Posterior cingulate gyrus (tissue), 11 donors: ENCODE results near the gene GALNT12.
A peak's percentile ranks its signal among the peaks of the same experiment; 100 is the strongest.

Experiments used
- DNase-seq, 10 donors: peaks; one replicate each; pipeline versions ENCODE4 v3.0.0 to v3.0.0-alpha.2; 2020 to 2021; ENCODE audit warnings: mixed read lengths in 3 of 10
- intact Hi-C: fragments of 100-400 bp; cut with DNase I; formaldehyde crosslinking; loops from one replicate; pipeline ENCODE4 v1.15.1; 2023

Gene GALNT12

GRCh38 chr9:98798254-98798653 is 9.2 kb upstream of the GALNT12 start:
- intact Hi-C loops = no loop called here
- no peak for DNase-seq

- DNase-seq = no peak
- intact Hi-C loops = no loop called here
Observed at GRCh38 chr9:98801561-98801960, 5.9 kb upstream of the GALNT12 start.

DNA sequence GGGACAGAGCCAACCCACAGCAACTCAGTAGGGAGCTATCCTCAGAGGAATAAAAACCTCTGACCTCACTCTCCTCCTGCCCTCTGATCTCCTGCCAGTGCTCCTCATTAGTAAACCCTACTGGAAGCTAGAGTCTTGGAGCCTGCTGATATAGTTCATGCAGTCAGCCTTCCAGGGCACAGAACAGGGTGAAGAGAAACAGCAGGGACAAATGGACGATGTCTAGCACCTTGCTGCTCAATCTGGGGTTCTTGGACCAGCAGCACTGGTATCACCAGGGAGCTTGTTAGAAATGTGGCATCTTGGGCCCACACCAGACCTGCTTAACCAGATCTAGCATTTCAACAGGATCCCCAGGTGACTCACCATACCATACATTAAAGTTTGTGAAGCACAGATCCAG is 5.5 kb upstream of the GALNT12 start:
- DNase-seq = peak in 1 of 10 donors; percentile 31

GRCh38 chr9:98804083-98804482 is 3.4 kb upstream of the GALNT12 start:
- intact Hi-C loops = no loop called here
- no peak for DNase-seq

More for the DNA sequence above, 5.5 kb upstream of the GALNT12 start:
- intact Hi-C loops = no loop called here

DNA sequence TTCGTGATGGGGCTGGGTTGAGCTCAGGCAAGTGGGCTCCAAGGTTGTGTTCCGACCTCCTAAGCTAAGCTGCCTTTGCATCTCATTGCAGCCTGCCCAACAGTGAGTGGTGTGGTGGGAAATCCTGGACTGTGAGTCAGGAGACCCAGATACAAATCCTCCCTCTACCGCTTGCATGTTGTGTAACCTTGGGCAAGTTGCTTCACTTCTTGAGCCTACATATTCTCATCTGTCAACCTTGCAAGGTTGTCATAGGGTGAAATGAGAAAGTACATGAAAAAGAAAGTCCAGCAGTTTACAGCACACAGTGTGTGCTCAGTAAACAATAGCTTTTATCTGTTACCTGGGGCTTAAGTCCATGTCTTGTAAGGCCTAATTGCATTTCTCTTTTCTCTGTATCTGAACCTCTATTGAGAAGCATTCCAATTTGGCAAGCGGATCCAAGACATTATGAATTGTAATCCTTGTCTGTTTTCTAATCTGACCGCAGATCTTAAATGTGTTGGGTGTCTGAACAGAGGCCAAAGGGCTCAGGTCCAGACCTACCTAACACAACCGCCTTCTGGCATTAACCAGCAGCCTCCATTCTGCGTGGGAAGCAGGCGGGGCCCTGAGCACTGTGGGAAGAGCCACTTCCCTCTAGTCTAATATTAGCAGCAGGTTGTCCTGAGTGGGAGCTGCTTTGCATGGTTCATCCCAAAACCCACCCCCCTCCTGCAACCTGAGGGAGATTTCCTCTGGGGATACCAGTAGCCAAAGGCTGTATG is 1.8 kb upstream of the GALNT12 start:
- intact Hi-C loops = loop anchor here (5.0 kb wide), 1 partner anchor 197 kb away; no protein-coding TSS in a partner anchor
- peak in 1 of 10 donors; percentile 52 for DNase-seq

GRCh38 chr9:98806394-98807035 is 955 bp upstream of the GALNT12 start:
- intact Hi-C loops = loop anchor here (5.0 kb wide), 1 partner anchor 196 kb away; no protein-coding TSS in a partner anchor
- DNase-seq = peak in 1 of 10 donors; percentile 68

- intact Hi-C loops = loop anchor here (5.0 kb wide), 1 partner anchor 194 kb away; no protein-coding TSS in a partner anchor
- DNase-seq = peak in 3 of 10 donors; percentile 29 to 91 (median 31)
Observed at GRCh38 chr9:98807814-98808195, 335 bp downstream of the GALNT12 start.

- no peak for DNase-seq
- intact Hi-C loops = loop anchor here (5.0 kb wide), 1 partner anchor 194 kb away; no protein-coding TSS in a partner anchor
Observed at GRCh38 chr9:98808411-98808815, 943 bp downstream of the GALNT12 start.

- no peak for DNase-seq
Observed at GRCh38 chr9:98808875-98809274, 1.4 kb downstream of the GALNT12 start.

GRCh38 chr9:98809311-98810101 is 2.0 kb downstream of the GALNT12 start:
- intact Hi-C loops = loop anchor here (5.0 kb wide), 1 partner anchor 193 kb away; no protein-coding TSS in a partner anchor
- no peak for DNase-seq

More at GRCh38 chr9:98808875-98809274, 1.4 kb downstream of the GALNT12 start:
- intact Hi-C loops = loop anchor here (5.0 kb wide), 1 partner anchor 193 kb away; no protein-coding TSS in a partner anchor

- intact Hi-C loops = no loop called here
Observed at GRCh38 chr9:98810102-98810842, 2.8 kb downstream of the GALNT12 start.

GRCh38 chr9:98811051-98811650 is 3.7 kb downstream of the GALNT12 start:
- intact Hi-C loops = no loop called here
- DNase-seq = no peak

More at GRCh38 chr9:98810102-98810842, 2.8 kb downstream of the GALNT12 start:
- DNase-seq = no peak

- intact Hi-C loops = no loop called here
Observed at GRCh38 chr9:98815391-98815951, 8.0 kb downstream of the GALNT12 start.

GRCh38 chr9:98818764-98819163 is 11.3 kb downstream of the GALNT12 start:
- no peak for DNase-seq
- intact Hi-C loops = no loop called here

More at GRCh38 chr9:98815391-98815951, 8.0 kb downstream of the GALNT12 start:
- no peak for DNase-seq

GRCh38 chr9:98819231-98819630 is 11.8 kb downstream of the GALNT12 start:
- intact Hi-C loops = no loop called here
- DNase-seq = no peak

DNA sequence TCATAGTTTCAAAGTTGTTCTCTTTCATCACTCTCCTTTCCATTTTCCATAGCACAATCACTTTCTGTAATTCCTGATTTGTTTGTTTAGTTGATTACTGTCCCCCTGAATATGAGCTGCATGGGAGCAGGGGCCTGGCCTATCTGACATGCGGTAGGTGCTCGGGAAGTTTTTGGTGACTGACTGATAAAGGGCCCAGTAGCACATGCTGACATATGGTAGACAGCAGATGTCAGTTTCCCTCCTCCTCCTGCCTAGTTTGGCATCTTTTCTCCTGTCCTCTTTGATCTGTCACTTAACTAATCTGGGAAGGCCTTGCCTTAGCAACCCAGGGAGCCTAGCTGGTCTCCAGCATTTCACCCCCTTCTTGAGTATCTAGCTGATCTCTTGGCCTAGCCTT is 14.4 kb downstream of the GALNT12 start:
- no peak for DNase-seq
- intact Hi-C loops = no loop called here

DNA sequence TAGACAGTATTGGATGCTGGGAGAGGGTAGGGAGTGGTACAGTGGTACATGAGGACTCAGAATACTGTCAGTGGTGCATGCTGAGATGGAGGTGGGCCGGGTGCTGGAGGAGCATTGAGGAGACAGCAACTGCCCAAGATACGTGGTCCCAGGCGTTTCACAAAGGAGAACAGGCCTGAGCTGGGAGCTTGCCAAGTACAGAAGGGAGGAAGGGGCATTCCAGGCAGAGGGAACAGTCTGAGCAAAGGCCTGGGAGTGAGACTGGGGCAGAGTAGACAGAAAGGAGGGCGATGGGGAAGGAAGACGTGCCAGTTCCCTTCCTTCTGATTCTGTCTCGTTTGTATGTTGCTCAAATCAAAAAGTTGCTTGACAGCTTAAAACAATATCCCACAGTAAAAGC is 15.2 kb downstream of the GALNT12 start:
- intact Hi-C loops = no loop called here
- DNase-seq = no peak

DNA sequence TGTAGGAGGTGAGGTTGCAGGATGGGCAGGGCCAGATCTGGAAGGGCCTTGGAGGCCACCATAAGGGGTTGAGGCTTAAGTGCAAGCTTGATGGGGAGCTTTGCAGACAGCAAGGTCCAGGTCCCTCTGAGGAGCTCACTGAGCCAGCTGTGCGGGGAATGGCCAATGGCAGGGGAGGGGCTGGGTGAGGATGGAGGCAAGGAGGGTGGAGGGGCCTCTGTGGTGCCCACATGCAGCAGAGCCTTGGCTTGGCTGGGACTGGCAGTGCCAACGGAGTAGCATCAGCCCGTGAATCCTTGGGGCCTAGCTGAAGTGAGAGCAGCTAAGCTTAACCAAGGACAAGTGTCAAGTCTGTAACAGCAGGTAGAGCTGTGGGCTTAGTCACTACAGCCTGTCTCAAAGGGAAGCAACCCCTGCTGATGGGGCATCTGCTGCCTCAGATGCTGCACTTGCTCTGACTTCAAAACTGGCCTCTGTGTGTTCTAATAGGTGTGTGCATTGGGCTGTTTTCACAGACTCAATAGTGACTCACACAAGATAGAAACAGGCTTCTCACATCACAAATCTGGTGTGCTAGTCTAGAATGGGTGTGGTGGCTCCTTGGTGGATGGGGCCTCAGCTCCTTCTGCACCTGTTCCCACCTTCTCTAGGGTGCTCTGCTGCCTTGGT is 16.3 kb downstream of the GALNT12 start:
- no peak for DNase-seq

DNA sequence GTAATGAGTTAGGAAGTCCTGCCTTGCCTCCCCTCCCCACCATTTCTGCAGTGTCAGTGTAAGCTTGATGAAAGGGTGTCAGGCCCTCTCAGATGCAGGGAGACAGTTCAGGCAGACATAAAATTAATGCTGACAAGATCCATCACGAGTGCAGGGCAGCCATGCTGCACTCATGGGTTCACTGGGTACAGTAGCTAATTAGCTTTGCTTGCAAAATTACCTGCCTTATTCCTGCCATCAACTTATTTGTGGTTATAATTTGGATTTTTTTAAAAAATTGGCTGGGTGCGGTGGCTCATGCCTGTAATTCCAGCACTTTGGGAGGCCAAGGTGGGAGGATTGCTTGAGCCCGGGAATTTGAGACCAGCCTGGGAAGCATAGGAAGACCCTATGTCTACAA is 17.9 kb downstream of the GALNT12 start:
- DNase-seq = no peak
- intact Hi-C loops = no loop called here

More for the DNA sequence above, 16.3 kb downstream of the GALNT12 start:
- intact Hi-C loops = no loop called here
